Measurements from ENCODE around the gene INTS11. TPM values are rescaled to one million over a fixed set of nuclear protein-coding genes. Genes with fewer than 3 reads are reported as not detected.

INTS11 gene
- total RNA-seq, 2 donors from 2014 or later, result 80.6 to 94.2 TPM

DNA sequence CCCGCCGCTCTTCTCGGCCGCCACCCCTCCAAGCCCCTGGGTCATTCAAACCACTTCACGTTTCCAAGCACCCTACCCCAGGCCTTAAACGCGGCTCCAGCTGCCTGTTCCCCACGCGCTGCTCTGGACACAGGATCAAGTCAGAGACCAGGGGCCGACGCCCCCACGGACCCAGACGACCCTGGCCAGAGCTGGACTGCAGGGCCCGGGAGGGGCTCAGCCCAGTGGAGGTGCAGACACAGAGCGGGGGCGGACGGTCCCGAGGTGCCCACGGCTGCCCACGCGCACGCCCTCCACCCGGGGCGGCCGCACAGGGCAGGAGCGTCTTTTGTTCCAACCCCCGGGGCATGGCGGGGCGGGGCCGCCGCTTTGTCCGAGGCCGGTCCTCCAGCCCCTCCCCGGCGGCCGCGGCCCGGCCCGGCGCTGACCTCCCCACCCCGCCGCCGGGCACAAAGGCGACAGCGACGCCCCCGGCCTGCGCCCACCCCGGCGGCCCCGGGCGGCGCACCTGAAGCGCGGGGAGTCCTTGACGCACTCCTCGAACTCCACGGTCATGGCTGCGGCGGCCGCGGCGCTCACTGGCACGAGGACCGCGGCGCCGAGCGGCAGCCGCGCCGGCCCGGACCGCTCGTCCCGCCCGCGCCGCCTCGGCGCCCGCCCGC lies 17.1 kb downstream of the INTS11 start:
- intact Hi-C loops (cut with DNase I, micrococcal nuclease), result no loop called here
- DNase-seq (peak in 1 of 2 donors; percentile 75), ATAC-seq (no peak)

DNA sequence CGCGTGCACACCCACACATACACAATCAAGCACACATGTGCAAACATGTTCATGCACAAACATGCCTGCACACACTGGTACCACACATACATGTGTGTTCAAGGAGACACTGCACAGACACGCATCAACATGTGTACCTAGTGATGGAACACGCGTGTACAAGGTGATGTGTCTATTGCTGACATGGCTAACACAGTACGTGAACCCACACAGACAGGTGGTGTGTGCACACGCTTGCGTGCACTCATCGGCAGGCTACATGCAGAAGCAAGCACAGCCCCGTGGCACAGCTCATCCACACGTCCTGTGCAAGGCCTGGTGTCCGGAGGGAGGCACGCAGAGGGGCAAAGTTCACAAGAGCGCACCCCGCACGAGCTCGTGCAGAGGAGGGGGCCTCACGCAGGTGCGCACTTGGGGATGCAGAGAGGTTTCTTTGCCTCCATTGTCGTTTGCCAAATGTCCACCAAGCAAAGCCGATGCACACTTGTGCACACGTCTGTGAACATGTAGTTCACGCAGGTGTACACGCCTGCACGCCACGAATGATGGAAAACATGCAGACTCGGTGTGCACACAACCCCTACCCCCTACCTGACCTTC lies 17.7 kb downstream of the INTS11 start:
- DNase-seq, result no peak
- ATAC-seq, result no peak
- intact Hi-C loops (cut with DNase I, micrococcal nuclease), result no loop called here

DNA sequence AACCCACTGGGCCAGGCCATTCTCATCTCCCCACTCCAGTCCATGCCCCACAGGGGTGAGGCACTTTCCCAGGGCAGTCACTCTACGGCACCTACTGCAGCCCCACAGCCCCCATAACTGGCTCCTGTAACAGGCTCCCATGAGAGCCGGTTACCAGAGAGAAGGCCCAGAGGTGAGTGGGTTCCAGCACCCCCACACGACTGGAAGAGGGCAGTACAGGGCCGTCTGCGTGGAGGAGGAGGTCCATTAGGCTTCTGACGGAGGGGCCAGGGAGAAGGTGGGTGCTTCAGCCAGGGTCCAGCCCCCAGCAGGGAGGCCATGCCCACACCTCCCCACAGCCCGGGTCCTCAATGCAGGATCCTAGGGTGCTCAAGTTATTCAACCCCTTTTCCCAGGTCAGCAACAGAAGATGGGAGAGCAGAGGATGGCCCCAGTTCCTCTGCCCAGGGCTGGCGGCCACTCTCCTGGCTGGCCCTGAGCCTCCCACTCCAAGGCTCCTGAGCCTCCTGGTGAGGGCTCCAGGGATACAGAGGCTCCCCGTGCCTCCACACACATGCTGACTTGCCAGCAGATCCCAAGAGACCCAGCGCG lies 18.3 kb downstream of the INTS11 start:
- ATAC-seq, result no peak
- intact Hi-C loops (cut with DNase I, micrococcal nuclease), result no loop called here
- DNase-seq, result no peak

DNA sequence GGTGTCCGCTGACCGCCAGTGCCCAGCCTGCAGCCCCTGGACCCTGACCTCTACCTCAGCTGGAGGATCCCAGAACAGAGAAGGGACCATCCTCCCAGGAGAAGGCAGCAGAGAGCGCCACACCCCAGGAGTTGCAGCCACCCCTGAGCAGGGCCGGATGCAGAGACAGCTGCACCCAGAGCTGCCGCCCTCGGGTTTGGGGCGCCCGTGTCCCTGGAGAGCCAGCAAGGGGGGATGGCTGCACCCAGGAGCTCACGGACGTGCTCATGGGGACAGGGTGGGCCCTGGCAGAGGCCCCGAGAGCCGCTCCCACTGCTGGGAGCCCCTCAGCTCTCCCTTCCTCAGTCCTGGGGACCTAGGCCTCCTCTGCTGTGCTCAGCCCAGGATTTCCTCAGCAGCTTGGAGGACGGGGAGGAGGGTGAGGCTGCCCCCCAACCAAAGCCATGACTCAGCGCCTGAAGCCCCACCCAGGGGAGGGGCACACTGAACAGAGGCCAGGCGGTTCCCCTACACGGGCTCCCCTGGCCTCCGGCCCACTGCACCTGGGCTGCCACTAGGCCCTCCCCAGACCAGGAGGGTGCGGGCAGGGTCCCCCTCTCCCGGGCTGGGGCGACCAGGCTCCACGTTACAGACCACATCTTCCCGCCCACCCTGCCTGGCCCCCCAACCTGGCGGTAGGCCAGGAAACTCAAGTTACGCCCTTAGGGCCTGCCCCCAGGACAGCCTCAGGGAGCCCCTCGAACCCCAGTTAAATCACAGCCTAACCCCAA lies 19.0 kb downstream of the INTS11 start:
- intact Hi-C loops (cut with DNase I, micrococcal nuclease), result no loop called here
- ATAC-seq, result peak; percentile 42
- peak; percentile 85 to 90 for DNase-seq

DNA sequence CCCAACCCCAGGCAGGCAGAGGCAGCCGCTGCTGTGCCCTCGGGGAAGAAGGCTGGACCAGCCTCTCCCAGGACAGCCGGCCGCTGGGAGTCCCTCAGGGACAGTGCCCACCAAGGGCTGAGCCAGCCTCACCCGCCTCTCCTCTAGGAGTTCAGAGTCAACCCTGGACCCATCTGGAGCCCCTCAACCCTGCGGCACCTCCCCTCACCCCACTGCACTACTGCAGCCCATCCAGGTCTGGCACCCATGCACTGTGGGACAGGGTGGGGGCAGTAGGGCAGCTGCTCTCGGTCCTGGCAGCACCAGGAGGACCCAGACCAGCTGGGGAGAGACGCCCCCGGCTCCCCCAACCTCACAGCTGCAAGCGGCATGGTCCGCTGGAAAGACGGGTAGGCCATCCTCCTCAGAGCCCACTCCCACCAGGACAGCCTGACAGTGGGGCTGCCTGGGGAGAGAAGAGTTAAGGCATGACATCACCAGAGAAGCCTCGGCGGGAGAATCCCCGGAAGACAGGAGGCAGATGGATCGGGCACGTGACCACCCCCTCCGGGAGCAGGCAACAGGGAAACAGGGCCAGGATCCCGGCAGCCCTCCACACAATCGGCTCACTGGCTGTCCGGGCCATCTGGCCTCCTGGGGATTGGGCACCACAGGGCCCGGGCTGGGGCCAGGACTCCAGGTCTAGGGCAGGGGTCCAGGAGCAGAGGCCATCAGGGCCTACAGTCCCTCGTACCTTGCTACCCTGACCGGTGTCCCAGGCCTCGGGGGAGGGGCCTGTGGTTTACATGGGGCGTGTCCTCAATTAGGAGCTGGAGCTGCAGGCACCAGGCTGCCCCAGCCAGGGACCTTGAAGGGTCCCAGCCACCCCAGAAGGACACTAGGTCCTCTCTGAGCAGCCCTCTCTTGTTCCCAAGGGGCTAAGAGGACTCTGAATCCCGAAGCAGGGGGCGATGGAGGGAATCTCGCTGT lies 19.8 kb downstream of the INTS11 start:
- peak; percentile 9 for ATAC-seq
- DNase-seq, result peak; percentile 79 to 84
- intact Hi-C loops (cut with DNase I, micrococcal nuclease), result no loop called here

DNA sequence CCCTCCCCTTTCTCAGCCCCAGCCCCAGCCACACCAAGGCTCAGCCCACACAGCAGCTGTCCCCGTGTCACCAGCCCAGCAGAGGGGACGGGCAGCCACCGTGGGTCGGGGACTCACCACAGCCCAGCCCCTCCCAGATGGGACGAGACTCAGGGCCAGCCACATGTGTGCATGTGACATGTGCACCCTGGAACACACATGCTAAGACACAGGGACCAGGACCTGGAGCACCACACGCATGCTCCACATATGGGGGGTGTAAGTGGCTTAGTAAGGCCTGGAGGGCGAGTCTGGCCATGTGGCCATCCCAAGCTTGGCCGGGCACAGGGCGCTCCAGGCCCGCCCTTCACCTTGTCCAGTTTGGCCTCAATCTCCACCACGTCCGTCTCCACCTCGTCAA lies 20.7 kb downstream of the INTS11 start:
- intact Hi-C loops (cut with DNase I, micrococcal nuclease), result no loop called here
- ATAC-seq, result no peak
- DNase-seq, result no peak

DNA sequence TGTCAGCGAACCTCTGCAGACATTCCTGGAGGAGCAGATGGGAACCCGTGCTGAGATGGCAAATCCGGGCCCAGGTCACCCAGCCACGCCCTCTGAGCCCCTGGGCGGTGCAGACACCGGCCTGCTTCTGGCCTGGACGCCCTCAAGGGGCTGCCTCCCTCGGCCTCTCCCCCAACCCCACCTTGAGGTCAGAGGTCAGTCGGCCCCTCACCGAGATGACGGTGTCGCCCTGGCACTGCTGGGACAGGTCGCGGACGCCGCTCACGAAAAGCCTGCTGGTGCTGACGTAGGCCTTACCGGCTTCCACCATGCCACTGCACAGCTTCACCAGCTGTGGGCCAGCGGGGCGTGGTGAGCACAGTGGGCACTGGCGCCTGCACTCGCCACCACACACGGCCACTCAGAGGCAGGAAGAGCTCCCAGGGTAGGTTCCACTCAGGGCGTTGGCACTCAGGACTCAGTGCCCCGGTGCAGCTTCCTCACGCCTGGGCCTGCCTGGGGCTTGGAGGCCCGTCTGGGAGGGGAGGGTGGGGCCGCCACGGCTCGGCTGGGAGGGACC lies 21.4 kb downstream of the INTS11 start:
- DNase-seq (no peak), ATAC-seq (no peak)
- intact Hi-C loops (cut with DNase I, micrococcal nuclease), result no loop called here

DNA sequence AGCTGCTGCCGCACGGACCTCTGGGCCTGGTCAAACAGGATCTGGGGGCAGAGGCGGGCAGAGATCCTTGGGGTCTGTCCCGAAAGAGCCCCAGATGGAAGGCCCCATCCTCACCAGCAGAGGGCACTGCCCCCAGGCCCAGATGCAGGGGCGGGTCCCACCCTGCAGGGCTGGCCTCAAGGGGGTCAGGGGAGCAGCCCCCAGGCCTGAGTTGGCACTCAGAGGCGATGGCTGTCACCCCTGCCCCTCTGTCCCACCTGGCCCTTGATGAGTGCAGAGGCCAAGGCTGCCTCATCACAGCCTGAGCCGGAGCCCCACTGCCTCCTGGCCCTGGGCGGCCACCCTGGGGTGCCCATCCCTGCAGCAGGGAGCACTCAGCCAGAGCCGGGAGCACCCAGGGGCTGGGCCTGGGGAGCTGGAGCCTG lies 22.4 kb downstream of the INTS11 start:
- ATAC-seq, result no peak

DNA sequence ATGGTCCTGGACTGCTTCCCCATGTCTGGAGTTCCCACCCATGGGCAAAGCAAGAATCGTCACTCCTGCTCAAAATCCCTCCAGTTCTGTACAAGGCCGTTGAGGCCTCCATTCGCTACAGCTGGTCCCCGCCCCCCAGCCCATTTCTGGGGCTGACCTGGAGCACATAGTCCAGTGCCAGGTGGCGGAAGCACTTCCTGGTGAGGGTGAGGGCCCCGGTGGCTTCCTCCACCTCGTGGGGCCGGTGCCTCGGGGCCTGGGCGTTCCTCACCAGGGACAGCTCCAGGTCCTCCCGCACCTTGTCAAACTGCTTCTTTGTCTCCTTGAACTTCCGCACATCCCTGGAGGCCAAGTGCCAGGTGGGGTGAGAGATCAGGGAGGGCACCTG lies 24.1 kb downstream of the INTS11 start:
- intact Hi-C loops (cut with DNase I, micrococcal nuclease), result no loop called here
- DNase-seq (no peak), ATAC-seq (no peak)

More for the DNA sequence above, 22.4 kb downstream of the INTS11 start:
- intact Hi-C loops (cut with DNase I, micrococcal nuclease), result no loop called here
- no peak for DNase-seq

DNA sequence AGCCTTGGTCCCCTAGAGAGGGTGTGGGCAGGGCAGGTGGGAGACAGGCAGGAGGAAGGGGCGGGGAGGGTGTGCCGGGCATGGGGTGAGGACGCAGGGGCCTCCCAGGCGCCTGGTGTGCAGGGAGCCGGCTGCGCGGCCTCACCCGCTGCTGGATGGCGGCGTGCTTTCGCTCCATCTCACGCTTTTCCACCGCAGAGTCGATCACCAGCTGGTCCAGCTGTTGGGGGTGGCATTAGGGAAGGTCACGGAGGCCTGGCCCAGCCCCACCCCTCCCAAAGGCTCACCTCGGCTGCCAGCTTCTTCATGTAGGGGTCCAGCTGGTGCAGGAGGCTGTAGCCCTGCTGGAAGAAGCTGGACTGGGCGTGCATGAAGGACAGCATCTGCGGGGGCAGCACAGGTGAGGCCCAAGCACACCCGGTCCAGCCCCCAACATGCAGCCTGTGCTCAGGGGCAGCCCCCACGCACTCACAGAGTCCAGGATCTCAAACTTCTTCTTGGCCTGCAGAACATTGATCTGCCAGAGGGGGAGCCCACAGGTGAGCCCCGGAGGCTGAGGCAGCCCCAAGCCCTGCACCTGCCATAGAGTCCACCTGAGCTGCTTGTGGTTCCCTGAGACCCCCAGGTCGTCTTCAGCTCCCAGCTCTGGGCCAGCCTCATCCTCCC lies 24.6 kb downstream of the INTS11 start:
- intact Hi-C loops (cut with DNase I, micrococcal nuclease), result no loop called here

DNA sequence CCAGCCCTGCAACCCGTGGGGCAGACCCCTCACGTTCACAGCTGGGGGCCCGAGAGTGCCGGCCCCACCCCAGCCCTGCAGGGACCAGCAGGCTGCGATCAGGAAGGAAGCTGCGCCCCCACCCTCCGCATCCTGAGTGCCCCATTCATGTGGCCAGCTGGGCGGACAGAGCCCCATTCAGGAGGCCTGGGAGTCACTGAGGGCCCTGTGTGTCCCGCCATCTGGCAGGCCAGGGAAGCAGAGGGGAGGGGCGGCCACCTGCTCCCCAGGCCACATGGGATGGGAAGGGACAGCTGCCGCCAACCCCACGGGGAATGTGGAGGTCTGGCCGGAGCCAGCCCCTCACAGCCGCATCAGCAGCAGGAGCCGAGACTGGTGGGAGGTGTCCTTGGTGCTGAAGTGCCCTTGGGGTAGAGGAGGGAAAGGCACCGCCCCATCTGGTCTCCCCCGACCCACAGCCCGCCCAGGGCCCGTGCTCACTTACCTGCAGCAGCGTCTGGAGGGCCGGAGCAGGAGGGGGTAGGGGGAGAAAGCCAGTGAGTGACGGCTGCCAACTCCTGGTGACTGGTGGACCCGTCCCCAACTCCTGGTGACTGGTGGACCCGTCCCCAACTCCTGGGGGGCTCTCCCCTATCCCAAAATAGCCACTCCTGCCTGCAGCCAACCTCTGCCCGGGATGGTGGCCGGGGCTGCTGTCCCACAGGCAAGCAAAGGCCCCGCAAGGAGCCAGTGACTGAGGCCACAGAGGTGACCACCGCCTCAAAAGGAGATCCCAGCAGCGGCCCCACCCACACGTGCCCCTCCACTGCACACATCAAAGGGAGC lies 25.4 kb downstream of the INTS11 start:
- no peak for ATAC-seq
- intact Hi-C loops (cut with DNase I, micrococcal nuclease), result no loop called here
- no peak for DNase-seq

More for the DNA sequence above, 24.6 kb downstream of the INTS11 start:
- DNase-seq (no peak), ATAC-seq (no peak)

DNA sequence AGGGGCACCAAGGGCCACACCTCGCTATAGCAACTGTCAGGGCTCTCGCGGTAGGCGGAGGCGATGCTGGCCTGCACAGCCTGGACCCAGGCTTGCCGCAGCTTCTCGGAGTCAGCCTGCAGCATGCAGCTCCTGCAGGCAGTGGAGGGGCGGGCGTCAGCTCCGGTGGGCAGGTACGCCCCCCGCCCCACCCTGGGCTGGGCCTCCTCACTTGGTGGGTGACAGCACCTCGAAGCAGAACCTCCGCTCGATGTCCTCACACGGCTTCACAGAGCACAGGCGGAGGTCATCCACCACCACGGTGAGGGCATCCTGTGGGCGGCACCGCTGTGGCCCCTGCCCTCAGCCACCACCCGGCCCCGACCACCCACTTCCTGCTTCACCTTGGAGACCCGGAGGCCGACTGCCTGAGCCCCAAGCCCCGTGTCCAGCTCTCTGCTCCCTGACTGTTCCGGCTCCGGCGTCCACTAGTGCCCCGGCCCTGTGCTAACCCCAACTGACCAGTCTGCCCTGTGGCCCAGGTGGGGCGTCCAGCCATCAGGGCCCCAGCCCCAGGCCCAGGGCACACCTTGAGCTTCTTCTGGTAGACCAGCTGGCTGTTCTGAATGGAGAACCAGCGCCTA lies 26.5 kb downstream of the INTS11 start:
- DNase-seq, result no peak
- intact Hi-C loops (cut with DNase I, micrococcal nuclease), result no loop called here
- no peak for ATAC-seq

DNA sequence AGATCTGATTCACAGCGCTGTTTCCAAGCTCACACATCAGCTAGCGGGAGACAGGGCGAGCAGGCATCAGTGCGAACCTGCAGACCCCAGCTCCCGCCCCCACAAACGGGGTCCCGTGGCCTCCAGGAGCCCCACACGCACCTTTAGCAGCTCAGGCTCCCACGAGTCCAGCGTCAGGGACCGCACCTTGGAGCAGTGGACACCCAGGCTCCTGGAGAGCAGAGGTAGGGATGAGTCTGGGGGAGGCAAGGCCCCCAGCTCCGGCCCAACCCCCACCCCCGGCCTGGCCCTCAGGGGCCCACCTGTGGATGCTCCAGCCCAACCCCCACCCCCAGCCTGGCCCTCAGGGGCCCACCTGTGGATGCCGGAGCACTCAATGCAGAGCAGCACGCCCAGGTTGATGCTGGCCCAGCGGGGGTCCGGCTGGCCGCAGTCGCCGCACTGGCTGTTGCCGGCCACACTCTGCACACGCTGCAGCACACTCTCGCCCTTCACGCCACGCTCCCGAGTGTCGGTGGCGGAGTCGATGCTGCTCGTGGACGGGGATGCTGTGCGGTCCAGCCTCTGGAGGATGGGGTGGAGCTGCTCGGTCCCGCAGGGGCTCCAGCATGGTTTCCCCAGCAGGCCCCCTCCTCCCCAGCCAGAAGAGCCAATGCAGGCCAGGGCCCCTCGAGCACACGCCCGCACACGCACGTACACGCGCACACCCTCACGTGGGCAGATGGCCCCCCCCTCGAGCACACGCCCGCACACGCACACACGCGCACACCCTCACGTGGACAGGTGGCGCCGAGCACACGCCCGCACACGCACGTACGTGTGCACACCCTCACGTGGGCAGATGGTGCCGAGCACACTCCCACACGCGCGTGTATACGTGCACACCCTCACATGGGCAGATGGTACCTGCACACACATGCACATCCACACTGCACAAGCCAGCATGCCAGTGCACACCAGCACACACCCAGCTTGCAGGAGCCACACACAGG lies 28.1 kb downstream of the INTS11 start:
- DNase-seq (no peak), ATAC-seq (no peak)
- intact Hi-C loops (cut with DNase I, micrococcal nuclease), result no loop called here

DNA sequence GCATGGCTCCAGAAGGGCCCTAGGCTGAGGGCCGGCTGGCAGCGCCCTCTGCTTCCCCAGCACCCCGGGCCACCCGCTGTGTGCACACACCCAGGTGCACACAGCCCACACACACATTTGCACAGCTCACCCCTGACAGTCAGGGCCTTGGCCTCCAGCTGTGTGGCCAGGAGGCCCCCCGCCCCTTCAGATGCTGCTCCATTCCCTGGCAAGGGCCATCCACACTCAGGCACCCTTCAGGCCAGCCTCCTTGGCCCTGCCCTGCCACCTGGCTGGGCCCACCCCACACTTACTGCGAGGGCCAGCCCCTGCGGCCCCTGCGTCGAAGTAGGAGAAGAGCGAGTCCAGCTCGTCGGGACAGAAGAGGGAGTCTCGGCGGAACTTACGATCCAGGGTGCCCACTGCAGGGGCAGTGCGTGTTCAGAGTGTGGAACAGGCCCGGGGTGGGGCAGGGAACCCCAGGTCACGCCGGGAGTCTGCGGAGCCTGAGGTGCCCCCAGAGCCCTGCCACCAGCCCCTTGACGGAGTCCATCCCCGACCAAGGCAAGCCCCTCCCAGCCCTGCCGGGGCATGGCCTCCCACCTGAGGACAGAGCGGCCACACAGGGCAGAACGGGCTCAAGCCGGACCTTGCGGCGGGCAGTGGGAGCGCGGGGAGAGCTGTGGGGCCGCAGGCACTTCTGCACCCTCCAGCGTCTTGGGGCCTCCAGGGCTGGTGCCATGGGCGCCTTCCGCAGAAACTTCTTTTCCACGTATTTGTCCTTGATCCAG lies 29.1 kb downstream of the INTS11 start:
- DNase-seq, result no peak
- intact Hi-C loops (cut with DNase I, micrococcal nuclease), result no loop called here
- ATAC-seq, result no peak

Measured in left colon (tissue), 2 donors.